HepG2 (cell line): ENCODE data around the gene C3orf70.
A peak's percentile ranks its signal among the peaks of the same experiment; 100 is the strongest.

ENCODE experiments used
- ARHGAP35 ChIP-seq: sonication (generic); formaldehyde crosslinking; IDR thresholded peaks from 2 replicates; pipeline ENCODE4 v1.9.0; 2022; ENCODE audit warnings: mild to moderate bottlenecking, inconsistent platforms, moderate library complexity, missing genetic modification reagents, borderline replicate concordance
- ARNT2 ChIP-seq: sonication (generic); formaldehyde crosslinking; IDR thresholded peaks from 2 replicates; pipeline ENCODE4 v1.8.0; 2022; ENCODE audit warnings: mild to moderate bottlenecking, low read depth, missing genetic modification reagents, moderate library complexity
- GABPA ChIP-seq, 2 experiments: IDR thresholded peaks; 2 replicates each; pipeline ENCODE4 v1.6.1; 2011 to 2016; ENCODE audit warnings: low read depth in 2 of 2, low read length in 1 of 2, missing biosample characterization in 1 of 2, missing genetic modification characterization in 1 of 2
- MED1 ChIP-seq: sonication (generic); formaldehyde crosslinking; IDR thresholded peaks from 2 replicates; pipeline ENCODE4 v1.4.0; 2020; ENCODE audit warnings: missing genetic modification reagents
- RFX5 ChIP-seq: IDR thresholded peaks from 2 replicates; pipeline ENCODE4 v1.6.1; 2011; ENCODE audit warnings: low read depth, low read length, improper control_type of control experiment
- SMARCC2 ChIP-seq: fragments of 450-650 bp; IDR thresholded peaks from 2 replicates; pipeline ENCODE4 v1.6.1; 2017; ENCODE audit warnings: antibody characterized with exemption, mild to moderate bottlenecking
- SRSF9 ChIP-seq: fragments of 200-400 bp; formaldehyde crosslinking; IDR thresholded peaks from 2 replicates; pipeline ENCODE4 v1.6.1; 2018; ENCODE audit warnings: borderline replicate concordance, mild to moderate bottlenecking, low read depth, low read length; ENCODE audit not compliant: insufficient read depth, poor library complexity, severe bottlenecking
- TARDBP ChIP-seq: sonication (generic); formaldehyde crosslinking; IDR thresholded peaks from 2 replicates; pipeline ENCODE4 v1.8.0; 2022; ENCODE audit warnings: mild to moderate bottlenecking, missing genetic modification reagents
- ZNF562 ChIP-seq: sonication (generic); formaldehyde crosslinking; IDR thresholded peaks from 2 replicates; pipeline ENCODE4 v1.8.0; 2022; ENCODE audit warnings: missing genetic modification reagents, borderline replicate concordance
- TF ChIP-seq, protein P1 (sequence below): sonication (generic); formaldehyde crosslinking; IDR thresholded peaks from 2 replicates; pipeline ENCODE4 v1.5.0; 2020; ENCODE audit warnings: mild to moderate bottlenecking, missing genetic modification reagents, moderate library complexity
- TF ChIP-seq, protein P2 (sequence below): sonication (generic); formaldehyde crosslinking; IDR thresholded peaks from 2 replicates; pipeline ENCODE4 v1.4.0; 2020; ENCODE audit warnings: missing genetic modification reagents
- TF ChIP-seq, protein P3 (sequence below): sonication (generic); formaldehyde crosslinking; IDR thresholded peaks from 2 replicates; pipeline ENCODE4 v1.8.1; 2023; ENCODE audit warnings: mild to moderate bottlenecking, missing genetic modification reagents
- TF ChIP-seq, protein P4 (sequence below): sonication (generic); formaldehyde crosslinking; conservative IDR thresholded peaks from 2 replicates; pipeline ENCODE4 v1.8.1; 2023; ENCODE audit warnings: missing genetic modification reagents

DNA sequence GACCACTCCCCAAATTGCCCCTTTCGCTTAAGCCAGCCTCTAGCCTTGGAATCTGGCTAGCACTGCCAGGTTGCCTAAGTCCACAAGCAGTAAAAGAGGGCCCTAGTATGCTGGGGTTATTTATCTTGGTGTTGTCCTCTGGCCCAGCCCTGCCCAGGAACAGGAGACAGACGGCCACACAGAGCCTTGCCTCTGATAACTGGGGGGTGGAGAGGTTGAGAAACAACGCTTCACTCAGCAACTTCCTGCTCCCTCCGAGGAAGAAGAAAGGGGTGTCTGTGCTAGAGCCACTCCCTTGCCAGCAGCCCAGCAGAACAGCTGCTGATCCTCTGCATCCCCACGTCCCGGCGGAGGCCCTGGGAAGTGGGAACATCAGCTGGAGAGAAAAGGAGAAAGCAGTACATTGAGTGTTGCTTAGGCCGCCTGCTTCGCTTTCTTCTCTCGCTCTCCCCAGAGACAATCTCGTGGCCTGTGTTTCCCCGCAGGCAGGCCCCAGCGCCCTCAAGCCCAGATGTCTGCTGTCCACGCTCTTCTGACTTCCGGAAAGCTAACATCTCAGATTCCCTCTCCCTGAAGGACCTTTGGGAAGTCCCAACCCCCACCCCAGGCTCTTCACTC lies 22.6 kb upstream of the C3orf70 start:
- TF ChIP-seq TARDBP (CRISPR knock-in tag): no peak
- TF ChIP-seq, protein P1, sequence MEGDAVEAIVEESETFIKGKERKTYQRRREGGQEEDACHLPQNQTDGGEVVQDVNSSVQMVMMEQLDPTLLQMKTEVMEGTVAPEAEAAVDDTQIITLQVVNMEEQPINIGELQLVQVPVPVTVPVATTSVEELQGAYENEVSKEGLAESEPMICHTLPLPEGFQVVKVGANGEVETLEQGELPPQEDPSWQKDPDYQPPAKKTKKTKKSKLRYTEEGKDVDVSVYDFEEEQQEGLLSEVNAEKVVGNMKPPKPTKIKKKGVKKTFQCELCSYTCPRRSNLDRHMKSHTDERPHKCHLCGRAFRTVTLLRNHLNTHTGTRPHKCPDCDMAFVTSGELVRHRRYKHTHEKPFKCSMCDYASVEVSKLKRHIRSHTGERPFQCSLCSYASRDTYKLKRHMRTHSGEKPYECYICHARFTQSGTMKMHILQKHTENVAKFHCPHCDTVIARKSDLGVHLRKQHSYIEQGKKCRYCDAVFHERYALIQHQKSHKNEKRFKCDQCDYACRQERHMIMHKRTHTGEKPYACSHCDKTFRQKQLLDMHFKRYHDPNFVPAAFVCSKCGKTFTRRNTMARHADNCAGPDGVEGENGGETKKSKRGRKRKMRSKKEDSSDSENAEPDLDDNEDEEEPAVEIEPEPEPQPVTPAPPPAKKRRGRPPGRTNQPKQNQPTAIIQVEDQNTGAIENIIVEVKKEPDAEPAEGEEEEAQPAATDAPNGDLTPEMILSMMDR (CRISPR knock-in tag): no peak; the same call in 1 of the 2 replicates
- 0 out of 2 replicates have a peak, but pooled peaks have one; percentile 49 for TF ChIP-seq ARNT2 (CRISPR knock-in tag)
- no peak for TF ChIP-seq SMARCC2
- TF ChIP-seq, protein P2, sequence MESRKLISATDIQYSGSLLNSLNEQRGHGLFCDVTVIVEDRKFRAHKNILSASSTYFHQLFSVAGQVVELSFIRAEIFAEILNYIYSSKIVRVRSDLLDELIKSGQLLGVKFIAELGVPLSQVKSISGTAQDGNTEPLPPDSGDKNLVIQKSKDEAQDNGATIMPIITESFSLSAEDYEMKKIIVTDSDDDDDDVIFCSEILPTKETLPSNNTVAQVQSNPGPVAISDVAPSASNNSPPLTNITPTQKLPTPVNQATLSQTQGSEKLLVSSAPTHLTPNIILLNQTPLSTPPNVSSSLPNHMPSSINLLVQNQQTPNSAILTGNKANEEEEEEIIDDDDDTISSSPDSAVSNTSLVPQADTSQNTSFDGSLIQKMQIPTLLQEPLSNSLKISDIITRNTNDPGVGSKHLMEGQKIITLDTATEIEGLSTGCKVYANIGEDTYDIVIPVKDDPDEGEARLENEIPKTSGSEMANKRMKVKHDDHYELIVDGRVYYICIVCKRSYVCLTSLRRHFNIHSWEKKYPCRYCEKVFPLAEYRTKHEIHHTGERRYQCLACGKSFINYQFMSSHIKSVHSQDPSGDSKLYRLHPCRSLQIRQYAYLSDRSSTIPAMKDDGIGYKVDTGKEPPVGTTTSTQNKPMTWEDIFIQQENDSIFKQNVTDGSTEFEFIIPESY (CRISPR knock-in tag): no peak
- 0 out of 2 replicates have a peak, but pooled peaks have one; percentile 4 for TF ChIP-seq GABPA (IDR thresholded peaks at IDR 0.05; ENCODE audit: low read depth, low read length)
- peak; percentile 59 for TF ChIP-seq GABPA (CRISPR knock-in tag; IDR thresholded peaks at IDR 0.05; ENCODE audit: low read depth)
- no peak for TF ChIP-seq ZNF562 (CRISPR knock-in tag)
- TF ChIP-seq, protein P3, sequence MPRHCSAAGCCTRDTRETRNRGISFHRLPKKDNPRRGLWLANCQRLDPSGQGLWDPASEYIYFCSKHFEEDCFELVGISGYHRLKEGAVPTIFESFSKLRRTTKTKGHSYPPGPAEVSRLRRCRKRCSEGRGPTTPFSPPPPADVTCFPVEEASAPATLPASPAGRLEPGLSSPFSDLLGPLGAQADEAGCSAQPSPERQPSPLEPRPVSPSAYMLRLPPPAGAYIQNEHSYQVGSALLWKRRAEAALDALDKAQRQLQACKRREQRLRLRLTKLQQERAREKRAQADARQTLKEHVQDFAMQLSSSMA (CRISPR knock-in tag): no peak
- TF ChIP-seq, protein P4, sequence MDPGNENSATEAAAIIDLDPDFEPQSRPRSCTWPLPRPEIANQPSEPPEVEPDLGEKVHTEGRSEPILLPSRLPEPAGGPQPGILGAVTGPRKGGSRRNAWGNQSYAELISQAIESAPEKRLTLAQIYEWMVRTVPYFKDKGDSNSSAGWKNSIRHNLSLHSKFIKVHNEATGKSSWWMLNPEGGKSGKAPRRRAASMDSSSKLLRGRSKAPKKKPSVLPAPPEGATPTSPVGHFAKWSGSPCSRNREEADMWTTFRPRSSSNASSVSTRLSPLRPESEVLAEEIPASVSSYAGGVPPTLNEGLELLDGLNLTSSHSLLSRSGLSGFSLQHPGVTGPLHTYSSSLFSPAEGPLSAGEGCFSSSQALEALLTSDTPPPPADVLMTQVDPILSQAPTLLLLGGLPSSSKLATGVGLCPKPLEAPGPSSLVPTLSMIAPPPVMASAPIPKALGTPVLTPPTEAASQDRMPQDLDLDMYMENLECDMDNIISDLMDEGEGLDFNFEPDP (CRISPR knock-in tag): no peak
- no peak for TF ChIP-seq RFX5
- no peak for TF ChIP-seq MED1 (CRISPR knock-in tag)
- TF ChIP-seq SRSF9: no peak
- no peak for TF ChIP-seq ARHGAP35 (CRISPR knock-in tag)
